A549 (cell line): Measurements from ENCODE around the gene SAG. TPM values are rescaled to one million over a fixed set of nuclear protein-coding genes. Genes with fewer than 3 reads are reported as not detected.

Source experiments
- ATAC-seq, 2 experiments: fragments of 200-7000 bp in 1 of 2; fragments of >200 bp in 1 of 2; cut with Nextera tagmentation in 1 of 2; cut with Tn5 transposase in 1 of 2; 3 replicates each; pipeline versions ENCODE4 v1.8.0 to v1.9.1; 2018 to 2020; ENCODE audit warnings: mild to moderate bottlenecking in 1 of 2, moderate library complexity in 1 of 2
- CTCF ChIA-PET: fragments of 300-600 bp; sonication (Branson Sonifier 250); formaldehyde crosslinking; extraction: SDS; loops from one replicate; lab custom pipeline; 2021; ENCODE audit warnings: antibody characterized with exemption, inconsistent platforms; lab: Yijun Ruan, JAX
- POLR2A ChIA-PET: fragments of 350-600 bp; formaldehyde crosslinking; extraction: SDS; loops from one replicate; lab custom pipeline; 2021; ENCODE audit warnings: antibody characterized with exemption, inconsistent platforms; lab: Yijun Ruan, JAX
- DNase-seq, 2 experiments: peaks; one replicate each; pipeline versions ENCODE4 v3.0.0 to v3.0.0-alpha.2; 2011 to 2016; ENCODE audit warnings: low read depth in 1 of 2, low spot score in 1 of 2
- FAIRE-seq: peaks from 2 replicates; lab custom pipeline; 2011; peaks lifted over from hg19 to GRCh38; lab: Jason Lieb, UNC
- H3K27ac ChIP-seq, 2 experiments: fragments of >200 bp; sonication (Bioruptor Twin); formaldehyde crosslinking; 3 replicates each; pipeline ENCODE4 v1.5.1; 2016 to 2017
- H3K4me1 ChIP-seq: fragments of >200 bp; sonication (Bioruptor Twin); formaldehyde crosslinking; 3 replicates; pipeline ENCODE4 v1.6.1; 2016
- H3K4me2 ChIP-seq: fragments of >200 bp; sonication (Bioruptor Twin); formaldehyde crosslinking; 3 replicates; pipeline ENCODE4 v1.6.1; 2016
- H3K4me3 ChIP-seq: fragments of >200 bp; sonication (Bioruptor Twin); formaldehyde crosslinking; 3 replicates; pipeline ENCODE4 v1.5.1; 2016
- H3K9me3 ChIP-seq: fragments of >200 bp; sonication (Bioruptor Twin); formaldehyde crosslinking; 3 replicates; pipeline ENCODE4 v1.6.1; 2016
- CHD2 ChIP-seq: fragments of 150-350 bp; IDR thresholded peaks from 2 replicates; pipeline ENCODE4 v1.6.1; 2014; ENCODE audit warnings: low read length; ENCODE audit not compliant: partially characterized antibody
- EHF ChIP-seq: fragments of 250-450 bp; sonication (Bioruptor Pico); IDR thresholded peaks from 2 replicates; pipeline ENCODE4 v1.5.0; 2020; ENCODE audit warnings: mild to moderate bottlenecking
- EHMT2 ChIP-seq: fragments of 200-600 bp; sonication (generic); IDR thresholded peaks from 2 replicates; pipeline ENCODE4 v1.6.1; 2016; ENCODE audit warnings: antibody characterized with exemption, low read depth, mild to moderate bottlenecking, moderate library complexity
- ESRRA ChIP-seq: fragments of 150-350 bp; IDR thresholded peaks from 2 replicates; pipeline ENCODE4 v1.6.1; 2014; ENCODE audit warnings: mild to moderate bottlenecking, low read length, borderline replicate concordance
- FOSL2 ChIP-seq, 2 experiments: fragments of 450-650 bp in 1 of 2; fragments of >200 bp in 1 of 2; sonication (Bioruptor Twin) in 1 of 2; formaldehyde crosslinking; IDR thresholded peaks; 2 replicates each; pipeline versions ENCODE4 v1.5.0 to v1.6.1; 2016 to 2020; ENCODE audit warnings: mild to moderate bottlenecking in 1 of 2, moderate library complexity in 1 of 2
- HDAC2 ChIP-seq: fragments of 200-600 bp; sonication (generic); IDR thresholded peaks from 2 replicates; pipeline ENCODE4 v1.6.1; 2016
- HOXB5 ChIP-seq: fragments of 250-450 bp; sonication (Bioruptor Pico); IDR thresholded peaks from 2 replicates; pipeline ENCODE4 v1.5.0; 2020; ENCODE audit warnings: mild to moderate bottlenecking, moderate library complexity
- RAD21 ChIP-seq, 2 experiments: fragments of >200 bp in 1 of 2; sonication (Bioruptor Twin) in 1 of 2; formaldehyde crosslinking in 1 of 2; IDR thresholded peaks in 1 of 2; conservative IDR thresholded peaks in 1 of 2; 2 replicates in 1 of 2; 3 replicates in 1 of 2; pipeline ENCODE4 v1.6.1; 2012 to 2018; ENCODE audit warnings: inconsistent platforms in 1 of 2
- RCOR1 ChIP-seq: fragments of 150-350 bp; IDR thresholded peaks from 2 replicates; pipeline ENCODE4 v1.6.1; 2014; ENCODE audit warnings: antibody characterized with exemption, low read length, low read depth
- REST ChIP-seq: fragments of 200-600 bp; sonication (generic); IDR thresholded peaks from 2 replicates; pipeline ENCODE4 v1.6.1; 2016; ENCODE audit warnings: antibody characterized with exemption, mild to moderate bottlenecking, moderate library complexity
- RFX5 ChIP-seq: fragments of 450-650 bp; IDR thresholded peaks from 2 replicates; pipeline ENCODE4 v1.7.1; 2014; ENCODE audit warnings: antibody characterized with exemption, mild to moderate bottlenecking, moderate library complexity
- TP53 ChIP-seq: fragments of 250-450 bp; sonication (Bioruptor Pico); IDR thresholded peaks from 2 replicates; pipeline ENCODE4 v1.5.0; 2021; ENCODE audit warnings: mild to moderate bottlenecking, moderate library complexity
- ZFP36 ChIP-seq: fragments of 450-650 bp; IDR thresholded peaks from 2 replicates; pipeline ENCODE4 v1.6.1; 2014; ENCODE audit warnings: borderline replicate concordance; ENCODE audit not compliant: partially characterized antibody
- ZSCAN20 ChIP-seq: fragments of 250-450 bp; sonication (Bioruptor Pico); IDR thresholded peaks from 2 replicates; pipeline ENCODE4 v1.8.0; 2022; ENCODE audit warnings: mild to moderate bottlenecking, moderate library complexity
- WGBS: methylation state at CpG from one replicate; pipeline ENCODE4 v1.1.6; 2017; ENCODE audit errors: missing lambda C conversion rate; 5-methylcytosine and 5-hydroxymethylcytosine counted together
- polyA plus RNA-seq, 4 experiments: library from polyadenylated mRNA; depleted of rRNA in 3 of 4; stranded (reverse); fragments of >200 nt; fragmentation: RNase III in 1 of 4; extraction: RNeasy Plus Mini Kit Qiagen cat#74134 plus additional on column Dnase treatment in 1 of 4; gene quantifications; 2 replicates in 3 of 4; 3 replicates in 1 of 4; pipeline ENCODE4 v1.2.3, GENCODE V29; 2011 to 2017
- TF ChIP-seq, protein P1 (sequence below): IDR thresholded peaks from 2 replicates; pipeline ENCODE4 v1.6.1; 2012
- TF ChIP-seq, protein P2 (sequence below): IDR thresholded peaks from 2 replicates; pipeline ENCODE4 v1.6.1; 2012; ENCODE audit warnings: low read depth, borderline replicate concordance

SAG gene
- polyA plus RNA-seq, 2 of the 4 experiments (the other 2 are of a cell fraction) = not detected

- TF ChIP-seq REST = no peak
- TF ChIP-seq, protein P1, sequence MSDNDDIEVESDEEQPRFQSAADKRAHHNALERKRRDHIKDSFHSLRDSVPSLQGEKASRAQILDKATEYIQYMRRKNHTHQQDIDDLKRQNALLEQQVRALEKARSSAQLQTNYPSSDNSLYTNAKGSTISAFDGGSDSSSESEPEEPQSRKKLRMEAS = no peak
Observed at GRCh38 chr2:233379441-233379840, 71.8 kb downstream of the SAG start (continued).

GRCh38 chr2:233380132-233380895 is 72.7 kb downstream of the SAG start:
- 0 out of 3 replicates have a peak overlapping the region, but pooled peaks have one; percentile 34 for H3K4me2 ChIP-seq
- H3K4me3 ChIP-seq = no peak overlapping the region
- DNase-seq (no peak), FAIRE-seq (no peak), ATAC-seq (peak in 1 of 2 experiments; percentile 20; a peak in 1 of 6 replicates)
- H3K27ac ChIP-seq = peak overlapping the region in 1 of 2 experiments; percentile 72; a peak in 3 of 6 replicates
- peaks cover 77% of the 10 kb centered on the region for H3K4me1 ChIP-seq
- ChIA-PET POLR2A (no interaction called here), CTCF (interaction anchor here (0.6 to 1.1 kb wide), 2 partner anchors 8 to 485 kb away, joined by 3 to 4 read pairs; no protein-coding TSS in a partner anchor)
- TF ChIP-seq EHMT2 (no peak), EHF (CRISPR knock-in tag) (no peak), ZFP36 (no peak), HDAC2 (no peak), ESRRA (no peak), REST (no peak), RCOR1 (no peak), RFX5 (no peak), RAD21 (conservative IDR thresholded peaks at IDR 0.05 in 1 of 2, IDR thresholded peaks at IDR 0.05 in 1 of 2) (no peak), TP53 (no peak), ZSCAN20 (CRISPR knock-in tag) (no peak), FOSL2 (IDR thresholded peaks at IDR 0.05) (no peak), FOSL2 (CRISPR knock-in tag; IDR thresholded peaks at IDR 0.05) (no peak), HOXB5 (no peak), CHD2 (no peak)
- TF ChIP-seq, protein P2, sequence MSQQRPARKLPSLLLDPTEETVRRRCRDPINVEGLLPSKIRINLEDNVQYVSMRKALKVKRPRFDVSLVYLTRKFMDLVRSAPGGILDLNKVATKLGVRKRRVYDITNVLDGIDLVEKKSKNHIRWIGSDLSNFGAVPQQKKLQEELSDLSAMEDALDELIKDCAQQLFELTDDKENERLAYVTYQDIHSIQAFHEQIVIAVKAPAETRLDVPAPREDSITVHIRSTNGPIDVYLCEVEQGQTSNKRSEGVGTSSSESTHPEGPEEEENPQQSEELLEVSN = no peak
- WGBS = 81% methylated on average over 13 of the region's 13 CpGs
- H3K9me3 ChIP-seq = no peaks in the 10 kb centered on the region
